HUES48 (cell line): ENCODE measurements around the gene USP40.

Source experiments
- H3K27ac ChIP-seq: one replicate; pipeline ENCODE4 v1.7.0; 2013; ENCODE audit warnings: low read depth, low read length, inconsistent platforms
- H3K27me3 ChIP-seq: 2 replicates; pipeline ENCODE4 v1.6.1; 2013; ENCODE audit warnings: mild to moderate bottlenecking, low read length; ENCODE audit not compliant: control insufficient read depth, insufficient read depth
- H3K36me3 ChIP-seq: 2 replicates; pipeline ENCODE4 v1.6.1; 2013; ENCODE audit warnings: low read length; ENCODE audit not compliant: control insufficient read depth, insufficient read depth
- H3K4me1 ChIP-seq: 2 replicates; pipeline ENCODE4 v1.6.1; 2013; ENCODE audit warnings: mild to moderate bottlenecking, low read length; ENCODE audit not compliant: control insufficient read depth, insufficient read depth
- H3K4me3 ChIP-seq: 2 replicates; pipeline ENCODE4 v1.5.1; 2013; ENCODE audit warnings: mild to moderate bottlenecking, low read depth, low read length
- H3K9ac ChIP-seq: 2 replicates; pipeline ENCODE4 v1.6.1; 2013; ENCODE audit warnings: mild to moderate bottlenecking, low read depth, low read length, moderate library complexity
- H3K9me3 ChIP-seq: 2 replicates; pipeline ENCODE4 v1.6.1; 2013; ENCODE audit warnings: low read length; ENCODE audit not compliant: control insufficient read depth, insufficient read depth

Gene USP40

GRCh38 chr2:233456111-233456510, 110.5 kb downstream of the USP40 start:
- Histone ChIP-seq H3K9ac (no peak overlapping the region), H3K36me3 (peaks cover 30% of the 10 kb centered on the region), H3K27ac (no peak overlapping the region)

GRCh38 chr2:233455491-233455890, 111.1 kb downstream of the USP40 start:
- no peak overlapping the region for H3K27ac ChIP-seq
- no peaks in the 10 kb centered on the region for H3K4me1 ChIP-seq
- H3K36me3 ChIP-seq = peaks cover 30% of the 10 kb centered on the region

More at GRCh38 chr2:233456111-233456510, 110.5 kb downstream of the USP40 start:
- Histone ChIP-seq H3K27me3 (no peaks in the 10 kb centered on the region), H3K4me3 (no peak overlapping the region), H3K4me1 (no peaks in the 10 kb centered on the region), H3K9me3 (no peaks in the 10 kb centered on the region)

DNA sequence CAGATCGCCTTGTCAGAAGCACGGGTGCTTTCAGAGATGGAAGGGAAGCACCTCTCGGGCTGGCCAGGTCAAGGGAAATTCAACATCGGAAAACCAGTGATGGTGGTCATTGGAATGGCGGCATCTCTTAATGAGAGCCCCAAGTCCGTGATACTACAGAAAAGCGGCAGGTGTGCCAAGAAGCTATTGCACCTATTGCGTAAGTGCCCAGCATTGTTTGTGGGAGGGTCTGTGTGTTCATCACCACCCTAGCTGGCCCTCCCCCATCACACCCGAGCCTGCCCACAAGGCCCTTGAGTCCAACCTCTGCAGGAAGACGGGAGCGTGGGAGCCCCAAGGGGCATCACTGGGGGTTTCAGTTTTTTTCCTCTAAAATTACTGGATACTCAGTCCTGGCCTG, 111.6 kb downstream of the USP40 start:
- H3K4me1 ChIP-seq = no peaks in the 10 kb centered on the region
- no peaks in the 10 kb centered on the region for H3K27me3 ChIP-seq
- no peak overlapping the region for H3K27ac ChIP-seq
- H3K9ac ChIP-seq = no peak overlapping the region
- H3K9me3 ChIP-seq = no peaks in the 10 kb centered on the region
- H3K36me3 ChIP-seq = peaks cover 31% of the 10 kb centered on the region
- H3K4me3 ChIP-seq = no peak overlapping the region

More at GRCh38 chr2:233455491-233455890, 111.1 kb downstream of the USP40 start:
- H3K9ac ChIP-seq = no peak overlapping the region
- H3K27me3 ChIP-seq = no peaks in the 10 kb centered on the region
- no peak overlapping the region for H3K4me3 ChIP-seq
- no peaks in the 10 kb centered on the region for H3K9me3 ChIP-seq

- Histone ChIP-seq H3K27me3 (no peaks in the 10 kb centered on the region), H3K36me3 (peaks cover 39% of the 10 kb centered on the region), H3K4me3 (no peak overlapping the region), H3K27ac (no peak overlapping the region), H3K9ac (no peak overlapping the region), H3K9me3 (no peaks in the 10 kb centered on the region), H3K4me1 (peaks cover under 1% of the 10 kb centered on the region; the same call in 1 of the 2 replicates)
Measured at GRCh38 chr2:233453916-233454315, 112.7 kb downstream of the USP40 start.

DNA sequence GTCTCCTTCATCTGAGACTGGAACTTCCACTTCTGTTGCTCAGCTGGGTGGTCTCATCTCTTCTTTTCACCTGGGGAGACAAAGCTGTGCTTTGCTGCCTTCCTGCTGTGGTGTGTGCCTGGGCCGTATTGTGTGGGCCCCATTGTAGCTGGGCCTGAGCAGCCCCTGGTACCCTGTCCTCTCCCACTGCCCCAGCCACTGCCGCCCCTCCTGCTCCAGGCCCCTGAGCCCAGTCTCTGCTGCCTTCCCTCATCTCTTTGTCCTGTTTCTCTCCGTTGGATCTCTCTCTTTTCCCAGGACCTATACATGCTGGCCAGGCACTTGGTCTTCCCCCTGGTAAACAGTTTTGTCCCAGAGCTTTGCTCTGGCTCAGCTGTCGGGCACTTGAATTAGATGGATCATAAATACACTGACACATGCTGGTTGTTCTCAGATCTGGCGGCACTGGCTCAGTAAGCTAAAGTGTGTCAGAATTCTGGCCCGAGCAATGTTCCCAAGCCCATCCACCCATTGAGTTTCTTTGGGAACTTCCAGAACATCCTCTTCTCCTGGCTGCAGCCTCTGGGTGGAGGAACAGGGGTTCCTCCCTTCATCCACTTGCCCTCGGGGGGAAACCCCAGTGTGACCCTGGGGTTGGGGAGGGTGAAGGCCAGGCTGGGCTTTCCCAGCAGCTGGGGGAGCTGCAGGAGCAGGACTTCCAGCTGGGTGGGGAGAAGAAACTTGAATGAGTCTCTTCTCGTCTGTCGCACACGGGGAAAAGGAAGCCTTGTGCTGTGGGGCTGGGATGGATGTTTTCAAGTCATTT, 113.3 kb downstream of the USP40 start:
- no peaks in the 10 kb centered on the region for H3K9me3 ChIP-seq
- no peaks in the 10 kb centered on the region for H3K27me3 ChIP-seq
- H3K4me1 ChIP-seq = peaks cover 2% of the 10 kb centered on the region; the same call in 1 of the 2 replicates
- H3K36me3 ChIP-seq = peaks cover 39% of the 10 kb centered on the region
- no peak overlapping the region for H3K27ac ChIP-seq
- H3K9ac ChIP-seq = no peak overlapping the region
- no peak overlapping the region for H3K4me3 ChIP-seq

DNA sequence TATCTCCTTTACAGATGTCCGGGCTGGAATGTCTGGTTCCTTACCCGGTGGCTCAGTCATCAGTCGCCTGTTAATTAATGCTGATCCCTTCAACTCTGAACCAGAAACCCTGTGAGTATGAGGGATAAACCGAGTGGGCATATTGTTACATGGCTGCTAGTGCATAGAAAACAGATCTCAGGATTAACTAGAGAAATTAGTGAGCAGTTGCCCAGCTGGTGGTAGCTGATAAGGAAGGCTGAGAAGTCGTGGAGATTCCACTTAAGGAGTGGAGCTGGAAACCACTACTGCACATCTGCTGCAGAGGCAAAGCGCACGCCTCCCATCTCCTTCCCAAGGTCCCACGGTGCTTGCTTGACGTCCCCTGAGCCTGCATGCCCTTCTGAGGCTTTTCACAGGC, 114.6 kb downstream of the USP40 start:
- no peaks in the 10 kb centered on the region for H3K27me3 ChIP-seq
- H3K9ac ChIP-seq = no peak overlapping the region
- H3K27ac ChIP-seq = no peak overlapping the region
- H3K4me1 ChIP-seq = peaks cover 2% of the 10 kb centered on the region; the same call in 1 of the 2 replicates
- H3K9me3 ChIP-seq = no peaks in the 10 kb centered on the region
- H3K4me3 ChIP-seq = no peak overlapping the region
- H3K36me3 ChIP-seq = peaks cover 35% of the 10 kb centered on the region

GRCh38 chr2:233450864-233451575, 115.6 kb downstream of the USP40 start:
- Histone ChIP-seq H3K4me3 (no peak overlapping the region), H3K27me3 (no peaks in the 10 kb centered on the region), H3K27ac (no peak overlapping the region), H3K36me3 (peaks cover 38% of the 10 kb centered on the region), H3K9me3 (no peaks in the 10 kb centered on the region), H3K9ac (no peak overlapping the region), H3K4me1 (peaks cover 2% of the 10 kb centered on the region; the same call in 1 of the 2 replicates)

GRCh38 chr2:233449921-233450863, 116.4 kb downstream of the USP40 start:
- H3K9ac ChIP-seq = no peak overlapping the region

GRCh38 chr2:233449081-233449901, 117.3 kb downstream of the USP40 start:
- H3K4me1 ChIP-seq = peaks cover 2% of the 10 kb centered on the region; the same call in 1 of the 2 replicates
- no peaks in the 10 kb centered on the region for H3K27me3 ChIP-seq
- H3K9ac ChIP-seq = no peak overlapping the region; the same call in 1 of the 2 replicates
- H3K9me3 ChIP-seq = no peaks in the 10 kb centered on the region
- H3K27ac ChIP-seq = no peak overlapping the region
- peaks cover 33% of the 10 kb centered on the region for H3K36me3 ChIP-seq
- no peak overlapping the region for H3K4me3 ChIP-seq

More at GRCh38 chr2:233449921-233450863, 116.4 kb downstream of the USP40 start:
- no peaks in the 10 kb centered on the region for H3K27me3 ChIP-seq
- peaks cover 2% of the 10 kb centered on the region; the same call in 1 of the 2 replicates for H3K4me1 ChIP-seq
- no peak overlapping the region for H3K27ac ChIP-seq
- no peak overlapping the region for H3K4me3 ChIP-seq
- peaks cover 41% of the 10 kb centered on the region for H3K36me3 ChIP-seq
- H3K9me3 ChIP-seq = no peaks in the 10 kb centered on the region

DNA sequence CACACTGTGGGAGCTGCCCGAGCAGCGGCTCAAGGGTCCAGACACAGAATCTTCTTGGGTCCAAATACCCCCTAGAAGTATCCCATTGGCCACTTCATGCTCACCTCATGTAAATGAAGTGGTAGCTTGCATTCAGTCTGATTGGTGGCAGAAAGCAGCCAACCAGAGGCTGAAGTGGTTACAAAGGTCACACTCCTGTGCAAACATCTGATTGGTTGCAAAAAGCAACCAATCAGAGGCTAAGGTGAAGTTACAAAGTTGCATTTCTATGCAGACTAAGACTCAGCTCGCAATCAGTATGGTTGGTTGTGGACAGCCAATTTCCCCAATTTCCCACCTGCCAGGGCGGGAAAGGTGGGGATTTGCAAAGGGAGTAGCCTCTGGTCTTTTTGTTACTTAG, 118.0 kb downstream of the USP40 start:
- H3K9ac ChIP-seq = no peak overlapping the region
- H3K27me3 ChIP-seq = no peaks in the 10 kb centered on the region
- no peak overlapping the region for H3K27ac ChIP-seq
- H3K36me3 ChIP-seq = peaks cover 28% of the 10 kb centered on the region
- H3K9me3 ChIP-seq = no peaks in the 10 kb centered on the region
- peaks cover 2% of the 10 kb centered on the region; the same call in 1 of the 2 replicates for H3K4me1 ChIP-seq
- no peak overlapping the region for H3K4me3 ChIP-seq
